ENCODE data around the gene VSTM4. TPM values are rescaled to one million over a fixed set of nuclear protein-coding genes. Genes with fewer than 3 reads are reported as not detected.
A peak's percentile ranks its signal among the peaks of the same experiment; 100 is the strongest.

The VSTM4 gene
- total and polyA plus RNA-seq, 2 experiments from 2014 or later = 0.21 to 0.66 TPM

- H3K36me3 ChIP-seq (ENCODE audit: insufficient read depth) = no peaks in the 10 kb centered on the region; the same call in 1 of the 2 replicates
- no peak for TF ChIP-seq EZH2 (IDR thresholded peaks at IDR 0.05; ENCODE audit: low read depth, unreplicated experiment)
- TF ChIP-seq, protein P1, sequence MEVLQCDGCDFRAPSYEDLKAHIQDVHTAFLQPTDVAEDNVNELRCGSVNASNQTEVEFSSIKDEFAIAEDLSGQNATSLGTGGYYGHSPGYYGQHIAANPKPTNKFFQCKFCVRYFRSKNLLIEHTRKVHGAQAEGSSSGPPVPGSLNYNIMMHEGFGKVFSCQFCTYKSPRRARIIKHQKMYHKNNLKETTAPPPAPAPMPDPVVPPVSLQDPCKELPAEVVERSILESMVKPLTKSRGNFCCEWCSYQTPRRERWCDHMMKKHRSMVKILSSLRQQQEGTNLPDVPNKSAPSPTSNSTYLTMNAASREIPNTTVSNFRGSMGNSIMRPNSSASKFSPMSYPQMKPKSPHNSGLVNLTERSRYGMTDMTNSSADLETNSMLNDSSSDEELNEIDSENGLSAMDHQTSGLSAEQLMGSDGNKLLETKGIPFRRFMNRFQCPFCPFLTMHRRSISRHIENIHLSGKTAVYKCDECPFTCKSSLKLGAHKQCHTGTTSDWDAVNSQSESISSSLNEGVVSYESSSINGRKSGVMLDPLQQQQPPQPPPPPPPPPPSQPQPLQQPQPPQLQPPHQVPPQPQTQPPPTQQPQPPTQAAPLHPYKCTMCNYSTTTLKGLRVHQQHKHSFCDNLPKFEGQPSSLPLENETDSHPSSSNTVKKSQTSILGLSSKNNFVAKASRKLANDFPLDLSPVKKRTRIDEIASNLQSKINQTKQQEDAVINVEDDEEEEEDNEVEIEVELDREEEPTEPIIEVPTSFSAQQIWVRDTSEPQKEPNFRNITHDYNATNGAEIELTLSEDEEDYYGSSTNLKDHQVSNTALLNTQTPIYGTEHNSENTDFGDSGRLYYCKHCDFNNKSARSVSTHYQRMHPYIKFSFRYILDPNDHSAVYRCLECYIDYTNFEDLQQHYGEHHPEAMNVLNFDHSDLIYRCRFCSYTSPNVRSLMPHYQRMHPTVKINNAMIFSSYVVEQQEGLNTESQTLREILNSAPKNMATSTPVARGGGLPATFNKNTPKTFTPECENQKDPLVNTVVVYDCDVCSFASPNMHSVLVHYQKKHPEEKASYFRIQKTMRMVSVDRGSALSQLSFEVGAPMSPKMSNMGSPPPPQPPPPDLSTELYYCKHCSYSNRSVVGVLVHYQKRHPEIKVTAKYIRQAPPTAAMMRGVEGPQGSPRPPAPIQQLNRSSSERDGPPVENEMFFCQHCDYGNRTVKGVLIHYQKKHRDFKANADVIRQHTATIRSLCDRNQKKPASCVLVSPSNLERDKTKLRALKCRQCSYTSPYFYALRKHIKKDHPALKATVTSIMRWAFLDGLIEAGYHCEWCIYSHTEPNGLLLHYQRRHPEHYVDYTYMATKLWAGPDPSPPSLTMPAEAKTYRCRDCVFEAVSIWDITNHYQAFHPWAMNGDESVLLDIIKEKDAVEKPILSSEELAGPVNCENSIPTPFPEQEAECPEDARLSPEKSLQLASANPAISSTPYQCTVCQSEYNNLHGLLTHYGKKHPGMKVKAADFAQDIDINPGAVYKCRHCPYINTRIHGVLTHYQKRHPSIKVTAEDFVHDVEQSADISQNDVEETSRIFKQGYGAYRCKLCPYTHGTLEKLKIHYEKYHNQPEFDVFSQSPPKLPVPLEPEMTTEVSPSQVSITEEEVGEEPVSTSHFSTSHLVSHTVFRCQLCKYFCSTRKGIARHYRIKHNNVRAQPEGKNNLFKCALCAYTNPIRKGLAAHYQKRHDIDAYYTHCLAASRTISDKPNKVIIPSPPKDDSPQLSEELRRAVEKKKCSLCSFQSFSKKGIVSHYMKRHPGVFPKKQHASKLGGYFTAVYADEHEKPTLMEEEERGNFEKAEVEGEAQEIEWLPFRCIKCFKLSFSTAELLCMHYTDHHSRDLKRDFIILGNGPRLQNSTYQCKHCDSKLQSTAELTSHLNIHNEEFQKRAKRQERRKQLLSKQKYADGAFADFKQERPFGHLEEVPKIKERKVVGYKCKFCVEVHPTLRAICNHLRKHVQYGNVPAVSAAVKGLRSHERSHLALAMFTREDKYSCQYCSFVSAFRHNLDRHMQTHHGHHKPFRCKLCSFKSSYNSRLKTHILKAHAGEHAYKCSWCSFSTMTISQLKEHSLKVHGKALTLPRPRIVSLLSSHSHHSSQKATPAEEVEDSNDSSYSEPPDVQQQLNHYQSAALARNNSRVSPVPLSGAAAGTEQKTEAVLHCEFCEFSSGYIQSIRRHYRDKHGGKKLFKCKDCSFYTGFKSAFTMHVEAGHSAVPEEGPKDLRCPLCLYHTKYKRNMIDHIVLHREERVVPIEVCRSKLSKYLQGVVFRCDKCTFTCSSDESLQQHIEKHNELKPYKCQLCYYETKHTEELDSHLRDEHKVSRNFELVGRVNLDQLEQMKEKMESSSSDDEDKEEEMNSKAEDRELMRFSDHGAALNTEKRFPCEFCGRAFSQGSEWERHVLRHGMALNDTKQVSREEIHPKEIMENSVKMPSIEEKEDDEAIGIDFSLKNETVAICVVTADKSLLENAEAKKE (CRISPR knock-in tag; IDR thresholded peaks at IDR 0.05) = peak; percentile 21; the same call in 1 of the 2 replicates
These were observed 27.9 kb upstream of the VSTM4 start for GRCh38 chr10:49143249-49143648.

GRCh38 chr10:49141541-49142332, 26.4 kb upstream of the VSTM4 start:
- Mint-ChIP-seq H3K4me1 (peaks cover 27% of the 10 kb centered on the region), H3K27ac (no peak overlapping the region), H3K4me3 (no peak overlapping the region), H3K36me3 (ENCODE audit: low read depth) (peaks cover 2% of the 10 kb centered on the region; the same call in 2 of the 3 replicates), H3K9me3 (peaks cover 3% of the 10 kb centered on the region; the same call in 2 of the 3 replicates), H3K27me3 (ENCODE audit: insufficient read depth, low read depth, poor library complexity) (peaks cover 2% of the 10 kb centered on the region)
- Histone ChIP-seq H3K27me3 (ENCODE audit: insufficient read depth) (no peaks in the 10 kb centered on the region), H3K27ac (ENCODE audit: low read depth) (no peak overlapping the region), H2AFZ (peak overlapping the region; percentile 8; the same call in 1 of the 2 replicates), H4K20me1 (replicated peaks; ENCODE audit: insufficient read depth) (no peaks in the 10 kb centered on the region), H3K79me2 (replicated peaks; ENCODE audit: insufficient read depth) (no peaks in the 10 kb centered on the region), H3K4me3 (no peak overlapping the region), H3K36me3 (ENCODE audit: insufficient read depth) (no peaks in the 10 kb centered on the region; the same call in 1 of the 2 replicates), H3F3A (replicated peaks; ENCODE audit: low read depth) (no peaks in the 10 kb centered on the region), H3K4me1 (ENCODE audit: insufficient read depth) (peaks cover 11% of the 10 kb centered on the region), H3K9me2 (ENCODE audit: insufficient read depth) (no peaks in the 10 kb centered on the region; the same call in 1 of the 2 replicates), H3K4me2 (no peak overlapping the region)
- ATAC-seq (no peak), DNase-seq (ENCODE audit: low spot score) (no peak)
- TF ChIP-seq EZH2 (IDR thresholded peaks at IDR 0.05; ENCODE audit: low read depth, unreplicated experiment) = no peak
- no peak for TF ChIP-seq STAT1 (IDR thresholded peaks at IDR 0.05; ENCODE audit: unreplicated experiment)
- TF ChIP-seq CTCF (conservative IDR thresholded peaks at IDR 0.05; ENCODE audit: low read depth in 2 of 2) = no peak
- TF ChIP-seq ZNF114 (CRISPR knock-in tag; IDR thresholded peaks at IDR 0.05) = no peak
- no peak for TF ChIP-seq JUNB (IDR thresholded peaks at IDR 0.05; ENCODE audit: unreplicated experiment)
- TF ChIP-seq, protein P2, sequence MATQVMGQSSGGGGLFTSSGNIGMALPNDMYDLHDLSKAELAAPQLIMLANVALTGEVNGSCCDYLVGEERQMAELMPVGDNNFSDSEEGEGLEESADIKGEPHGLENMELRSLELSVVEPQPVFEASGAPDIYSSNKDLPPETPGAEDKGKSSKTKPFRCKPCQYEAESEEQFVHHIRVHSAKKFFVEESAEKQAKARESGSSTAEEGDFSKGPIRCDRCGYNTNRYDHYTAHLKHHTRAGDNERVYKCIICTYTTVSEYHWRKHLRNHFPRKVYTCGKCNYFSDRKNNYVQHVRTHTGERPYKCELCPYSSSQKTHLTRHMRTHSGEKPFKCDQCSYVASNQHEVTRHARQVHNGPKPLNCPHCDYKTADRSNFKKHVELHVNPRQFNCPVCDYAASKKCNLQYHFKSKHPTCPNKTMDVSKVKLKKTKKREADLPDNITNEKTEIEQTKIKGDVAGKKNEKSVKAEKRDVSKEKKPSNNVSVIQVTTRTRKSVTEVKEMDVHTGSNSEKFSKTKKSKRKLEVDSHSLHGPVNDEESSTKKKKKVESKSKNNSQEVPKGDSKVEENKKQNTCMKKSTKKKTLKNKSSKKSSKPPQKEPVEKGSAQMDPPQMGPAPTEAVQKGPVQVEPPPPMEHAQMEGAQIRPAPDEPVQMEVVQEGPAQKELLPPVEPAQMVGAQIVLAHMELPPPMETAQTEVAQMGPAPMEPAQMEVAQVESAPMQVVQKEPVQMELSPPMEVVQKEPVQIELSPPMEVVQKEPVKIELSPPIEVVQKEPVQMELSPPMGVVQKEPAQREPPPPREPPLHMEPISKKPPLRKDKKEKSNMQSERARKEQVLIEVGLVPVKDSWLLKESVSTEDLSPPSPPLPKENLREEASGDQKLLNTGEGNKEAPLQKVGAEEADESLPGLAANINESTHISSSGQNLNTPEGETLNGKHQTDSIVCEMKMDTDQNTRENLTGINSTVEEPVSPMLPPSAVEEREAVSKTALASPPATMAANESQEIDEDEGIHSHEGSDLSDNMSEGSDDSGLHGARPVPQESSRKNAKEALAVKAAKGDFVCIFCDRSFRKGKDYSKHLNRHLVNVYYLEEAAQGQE (IDR thresholded peaks at IDR 0.05; ENCODE audit: unreplicated experiment) = no peak

More at GRCh38 chr10:49143249-49143648, 27.9 kb upstream of the VSTM4 start:
- Mint-ChIP-seq H3K4me1 (peaks cover 25% of the 10 kb centered on the region), H3K27ac (peak overlapping the region; percentile 89), H3K9me3 (peaks cover 13% of the 10 kb centered on the region), H3K4me3 (no peak overlapping the region), H3K27me3 (ENCODE audit: insufficient read depth, low read depth, poor library complexity) (peaks cover 1% of the 10 kb centered on the region), H3K36me3 (ENCODE audit: low read depth) (peaks cover 5% of the 10 kb centered on the region; the same call in 2 of the 3 replicates)
- Histone ChIP-seq H3F3A (replicated peaks; ENCODE audit: low read depth) (no peaks in the 10 kb centered on the region), H2AFZ (peak overlapping the region; percentile 8; the same call in 1 of the 2 replicates), H3K27me3 (ENCODE audit: insufficient read depth) (no peaks in the 10 kb centered on the region), H3K27ac (ENCODE audit: low read depth) (no peak overlapping the region), H3K4me1 (ENCODE audit: insufficient read depth) (peaks cover 11% of the 10 kb centered on the region), H3K4me3 (no peak overlapping the region), H4K20me1 (replicated peaks; ENCODE audit: insufficient read depth) (no peaks in the 10 kb centered on the region), H3K9me2 (ENCODE audit: insufficient read depth) (no peaks in the 10 kb centered on the region; the same call in 1 of the 2 replicates), H3K4me2 (peak overlapping the region; percentile 22; the same call in 1 of the 2 replicates), H3K79me2 (replicated peaks; ENCODE audit: insufficient read depth) (no peaks in the 10 kb centered on the region)
- DNase-seq (ENCODE audit: low spot score) (peak; percentile 71), ATAC-seq (peak; percentile 96)

Measured in GM23338 (cell line).